Measurements from ENCODE around the gene RGS9.
"Not testable (repeated sequence)": the region's sequence is repeated elsewhere in the genome, so short reads cannot be mapped to it uniquely, and the experiment has no call there.

The RGS9 gene

DNA sequence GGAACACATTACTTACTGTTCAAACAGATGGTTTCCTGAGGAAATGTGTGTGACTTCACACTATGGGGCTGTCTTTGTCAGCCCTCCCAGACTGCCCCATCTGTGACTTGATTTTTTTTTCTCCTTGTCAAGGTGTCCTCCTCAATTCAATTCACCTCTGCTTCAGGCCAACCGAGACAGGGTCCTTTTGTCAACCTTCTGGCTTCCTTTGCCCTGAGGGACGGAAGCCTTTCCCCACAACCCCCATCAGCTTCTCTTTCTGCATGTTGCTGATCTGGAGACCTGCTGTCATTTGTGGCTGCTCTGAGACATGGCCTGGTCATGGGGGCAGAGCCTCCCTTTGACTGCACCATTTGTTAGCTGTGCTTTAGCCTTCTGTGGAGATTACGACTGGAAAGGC is 21.3 kb upstream of the RGS9 start:
- DNase-seq (ENCODE audit: low read depth in 2 of 2): no peak

DNA sequence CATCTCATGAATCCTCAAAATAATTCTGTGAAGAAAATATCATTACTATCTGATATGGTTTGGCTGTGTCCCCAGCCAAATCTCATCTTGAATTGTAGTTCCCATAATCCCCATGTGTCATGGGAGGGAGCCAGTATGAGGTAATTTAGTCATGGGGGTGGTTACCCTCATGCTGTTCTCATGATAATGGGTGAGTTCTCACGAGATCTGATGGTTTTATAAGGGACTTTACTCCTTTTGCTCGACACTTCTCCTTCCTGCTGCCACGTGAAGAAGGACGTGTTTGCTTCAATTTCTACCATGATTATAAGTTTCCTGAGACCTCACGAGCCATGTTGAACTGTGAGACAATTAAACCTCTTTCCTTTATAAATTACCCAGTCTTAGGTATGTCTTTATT is 20.7 kb upstream of the RGS9 start:
- not testable (repeated sequence) for DNase-seq (ENCODE audit: low read depth in 2 of 2)

DNA sequence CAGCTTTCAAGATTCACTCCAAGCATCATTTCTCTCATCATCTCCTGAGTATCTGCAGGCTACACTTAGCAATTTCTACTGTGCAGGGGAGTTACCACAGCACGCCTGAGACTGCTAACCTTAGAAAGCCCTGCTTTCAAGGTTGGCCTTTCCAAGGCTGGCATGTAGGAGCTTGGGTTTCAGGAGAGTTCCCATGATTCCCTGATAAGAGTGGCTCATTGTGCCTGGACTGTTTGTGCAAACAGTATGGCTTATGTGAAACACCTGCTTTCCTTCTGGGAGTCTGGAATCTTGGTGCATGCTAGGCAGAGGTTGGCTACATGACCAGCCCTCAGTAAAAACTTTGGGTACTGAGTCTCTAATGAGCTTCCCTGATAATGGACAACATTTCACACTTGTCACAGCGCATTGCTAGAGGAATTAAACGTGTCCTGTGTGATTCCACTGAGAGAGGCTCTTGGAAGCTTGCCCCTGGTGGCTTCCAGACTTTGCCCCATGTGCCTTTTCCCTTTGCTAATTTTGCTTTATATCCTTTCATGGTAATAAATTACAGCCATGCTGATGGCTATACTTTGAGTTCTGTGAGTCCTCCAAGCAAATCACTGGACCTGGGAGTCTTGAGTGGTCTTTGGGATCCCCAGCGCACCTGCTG is 19.7 kb upstream of the RGS9 start:
- no peak for DNase-seq (ENCODE audit: low read depth in 2 of 2)

- no peak for DNase-seq (ENCODE audit: low read depth in 2 of 2)
Observed at GRCh38 chr17:65121368-65121767, 15.8 kb upstream of the RGS9 start.

DNA sequence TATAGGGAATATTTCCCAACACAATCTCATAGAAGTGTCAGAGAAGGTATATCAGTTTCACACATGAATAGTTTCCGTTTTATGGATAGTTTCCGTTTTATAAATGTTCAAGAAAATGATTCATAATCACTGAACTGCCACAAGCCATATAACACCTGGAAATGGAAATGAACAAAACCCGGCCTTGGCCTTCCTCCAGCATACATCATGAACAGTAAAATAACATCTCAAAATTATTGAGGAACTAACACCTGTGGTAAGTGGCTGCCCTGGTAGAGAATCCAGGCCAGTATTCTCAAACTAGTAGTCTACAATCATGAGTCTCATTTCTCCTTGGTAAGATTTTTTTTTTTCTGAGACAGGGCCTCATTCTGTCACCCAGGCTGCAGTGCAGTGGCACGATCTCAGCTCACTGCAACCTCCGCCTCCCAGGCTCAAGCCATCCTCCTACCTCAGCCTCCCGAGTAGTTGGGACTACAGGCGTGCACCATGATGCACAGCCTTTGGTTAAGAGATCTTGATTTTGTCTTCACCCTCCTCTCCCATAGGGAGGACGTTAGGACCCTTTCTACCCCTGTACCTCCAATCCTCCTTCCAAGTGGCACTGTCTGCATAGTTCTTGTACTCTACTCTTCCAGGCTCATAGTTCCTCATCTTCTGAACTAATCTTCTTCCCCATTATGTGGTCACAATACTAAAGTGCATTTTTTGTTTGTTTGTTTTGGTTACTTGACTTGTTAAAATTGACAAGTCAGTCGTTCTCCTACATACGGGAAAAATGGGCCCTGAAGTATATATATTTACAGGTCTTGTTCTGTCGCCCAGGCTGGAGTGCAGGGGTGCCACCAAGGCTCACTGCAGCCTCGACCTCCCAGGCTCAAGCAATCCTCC is 15.0 kb upstream of the RGS9 start:
- DNase-seq (ENCODE audit: low read depth in 2 of 2): no peak

- peak; percentile 70 to 75 for DNase-seq (ENCODE audit: low read depth in 2 of 2)
Observed at GRCh38 chr17:65122836-65123756, 14.1 kb upstream of the RGS9 start.

DNA sequence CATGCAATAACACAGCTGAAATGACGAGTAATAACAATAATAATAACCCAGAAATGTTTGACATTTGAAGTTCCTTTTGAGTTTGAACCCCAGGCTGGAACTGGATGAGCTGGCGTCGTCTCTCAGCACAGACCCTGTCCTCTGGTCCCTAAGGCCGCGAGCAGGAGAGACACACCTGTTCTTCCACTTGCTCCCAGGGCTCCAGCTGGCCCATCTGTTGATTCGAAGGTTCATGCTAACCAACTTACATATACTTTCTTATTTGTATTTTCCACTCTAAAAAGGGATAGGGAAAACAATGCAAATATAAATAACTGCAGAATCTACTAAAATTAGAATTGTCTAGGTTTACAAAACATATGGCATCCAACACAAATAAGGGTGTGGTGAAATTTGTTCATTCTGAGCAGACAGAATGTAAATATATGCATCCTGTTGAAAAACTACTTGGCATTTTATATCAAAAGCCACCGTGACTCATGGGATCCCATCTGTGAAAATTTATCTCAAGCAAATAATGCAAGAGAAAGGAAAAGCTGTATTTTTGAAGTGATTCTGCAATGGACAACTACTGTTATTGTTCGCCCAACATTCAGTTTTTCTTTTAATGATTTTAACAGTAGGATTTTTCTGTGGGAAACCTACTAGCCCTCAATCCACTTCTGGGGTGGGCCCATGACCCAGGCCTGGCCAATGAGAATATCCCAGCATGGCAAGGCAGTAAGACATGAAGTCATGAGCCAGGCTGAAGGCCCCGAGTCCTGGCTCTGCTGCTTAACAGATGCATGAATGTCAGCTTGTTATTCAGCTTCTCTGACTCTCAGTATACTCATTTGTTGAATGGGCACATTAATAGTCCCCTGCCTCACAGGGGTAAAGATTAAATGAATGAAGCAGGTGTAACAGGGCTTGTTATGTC is 13.2 kb upstream of the RGS9 start:
- DNase-seq (ENCODE audit: low read depth in 2 of 2): no peak

DNA sequence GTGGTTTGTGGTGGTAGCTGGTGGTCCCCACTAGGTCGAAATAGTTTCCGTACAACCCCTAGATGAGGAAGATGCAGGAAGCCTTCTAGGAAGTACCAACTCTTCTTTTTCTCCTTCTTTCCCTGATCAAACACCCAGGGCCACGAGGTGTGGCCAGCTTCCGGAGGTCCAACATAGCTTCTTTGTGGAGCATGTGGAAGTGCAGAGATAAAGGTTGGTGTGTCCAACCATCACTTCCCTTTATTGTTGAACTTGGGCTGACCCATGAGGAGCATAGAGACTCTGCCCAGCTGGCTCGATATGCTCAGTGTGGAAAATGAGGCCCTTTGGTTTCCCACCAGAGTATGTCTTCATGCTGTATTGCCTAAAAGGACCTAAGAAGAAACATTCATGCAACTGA is 6.3 kb upstream of the RGS9 start:
- DNase-seq (ENCODE audit: low read depth in 2 of 2): no peak

DNA sequence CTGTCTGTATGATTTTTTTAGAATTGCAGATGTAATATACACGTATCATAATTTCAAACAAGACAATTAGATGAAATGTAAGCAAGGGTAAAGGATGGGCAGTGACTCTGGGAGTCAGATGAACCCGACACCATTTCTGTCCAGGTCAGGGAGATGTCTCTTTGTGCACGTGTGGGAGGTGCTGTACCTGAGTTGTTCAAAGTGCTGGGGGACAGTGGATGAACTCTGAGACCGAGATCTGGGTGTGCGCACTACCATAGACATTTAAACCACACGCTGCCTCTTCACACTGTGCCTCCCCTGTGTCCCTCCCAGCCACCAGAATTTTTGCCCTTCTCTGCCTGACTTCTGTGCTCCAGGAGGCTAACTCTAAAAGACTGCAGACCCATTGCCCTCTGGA is 5.9 kb upstream of the RGS9 start:
- DNase-seq (ENCODE audit: low read depth in 2 of 2): no peak

DNA sequence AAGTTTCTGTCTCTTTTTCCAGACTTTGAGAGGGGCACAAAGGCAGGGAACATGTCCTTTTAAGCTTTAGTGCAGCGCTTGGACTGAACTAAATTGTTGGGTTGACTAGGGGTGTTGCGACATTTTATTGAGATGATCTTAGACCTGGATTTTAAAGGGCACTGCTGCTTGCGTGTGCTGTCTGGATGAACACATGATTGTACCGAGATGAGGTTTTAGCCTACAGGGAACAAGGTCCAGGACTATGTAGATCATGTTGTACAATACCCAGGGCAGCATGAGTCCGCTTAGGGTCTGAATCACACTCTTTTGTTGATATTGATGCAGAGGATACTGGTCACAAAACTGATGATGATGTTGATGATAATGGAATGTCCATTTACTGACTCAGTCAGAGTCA is 5.2 kb upstream of the RGS9 start:
- no peak for DNase-seq (ENCODE audit: low read depth in 2 of 2)

DNA sequence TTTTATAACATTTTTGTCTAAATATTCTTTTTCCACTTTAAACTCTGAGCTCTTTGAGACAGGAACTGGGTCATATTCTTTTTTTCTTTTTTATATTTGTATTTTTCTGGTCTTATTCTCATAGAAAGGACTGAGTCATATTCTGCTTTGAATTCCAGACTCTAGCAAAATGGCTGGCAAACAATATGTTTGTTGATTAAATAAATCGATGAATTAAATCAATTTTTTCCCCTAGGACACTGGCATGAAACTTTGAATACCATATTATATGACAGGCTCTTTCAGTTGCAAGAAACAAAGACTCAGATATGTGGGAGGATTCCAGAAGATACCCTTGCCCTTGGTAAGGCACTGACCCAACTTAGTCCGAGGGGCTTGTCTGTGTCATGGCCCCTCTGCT is 3.1 kb upstream of the RGS9 start:
- DNase-seq (ENCODE audit: low read depth in 2 of 2): no peak

DNA sequence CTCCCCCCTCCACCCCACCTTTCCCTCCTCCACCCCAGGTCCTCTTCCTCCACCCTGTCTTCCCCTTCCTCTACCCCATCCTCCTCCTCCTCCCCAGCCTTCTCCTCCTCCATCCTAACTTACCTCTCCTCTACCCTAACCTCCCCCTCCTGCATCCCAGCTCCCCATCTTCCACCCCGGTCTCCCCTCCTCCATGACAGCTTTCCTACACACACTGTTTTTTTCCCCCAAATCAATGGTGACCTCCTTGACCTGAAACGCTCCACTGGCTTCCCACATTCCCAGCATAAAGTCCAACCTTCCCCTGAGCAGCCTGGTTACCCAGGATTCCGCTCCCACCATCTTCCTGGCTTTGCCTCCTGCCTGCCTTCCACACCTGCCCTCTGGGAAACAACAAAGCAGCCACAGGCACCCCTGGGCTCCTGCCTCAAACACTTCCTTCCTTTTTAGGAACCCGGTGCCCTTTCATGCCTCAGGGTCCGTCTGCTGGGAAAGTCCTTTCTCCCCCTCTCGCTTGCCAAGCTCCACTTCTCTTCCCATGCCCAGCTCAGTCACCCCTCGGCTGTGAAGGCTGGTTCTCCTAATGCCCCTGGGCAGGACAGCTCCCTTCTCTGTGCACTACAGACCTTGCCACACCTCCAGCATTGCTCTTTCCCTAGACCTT is 2.1 kb downstream of the RGS9 start:
- no peak for DNase-seq (ENCODE audit: low read depth in 2 of 2)

DNA sequence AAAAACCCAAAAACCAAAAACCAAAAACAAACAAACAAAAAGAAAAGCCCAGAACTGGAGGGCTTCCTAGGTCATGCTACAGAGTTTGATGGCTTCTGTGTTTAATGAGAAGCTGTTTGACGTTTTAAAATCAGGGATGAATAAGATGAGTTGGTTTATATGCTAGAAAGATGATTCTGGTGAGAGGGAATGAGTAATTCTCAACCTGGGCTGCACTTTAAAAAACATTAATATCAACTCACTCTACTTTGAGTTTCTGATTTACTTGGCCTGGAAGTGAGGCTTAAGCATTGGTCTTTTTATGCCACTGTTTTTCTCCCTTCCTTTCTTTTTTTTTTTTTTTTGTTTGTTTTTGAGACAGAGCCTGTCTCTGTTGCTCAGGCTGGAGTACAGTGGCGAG is 5.1 kb downstream of the RGS9 start:
- no peak for DNase-seq (ENCODE audit: low read depth in 2 of 2)

DNA sequence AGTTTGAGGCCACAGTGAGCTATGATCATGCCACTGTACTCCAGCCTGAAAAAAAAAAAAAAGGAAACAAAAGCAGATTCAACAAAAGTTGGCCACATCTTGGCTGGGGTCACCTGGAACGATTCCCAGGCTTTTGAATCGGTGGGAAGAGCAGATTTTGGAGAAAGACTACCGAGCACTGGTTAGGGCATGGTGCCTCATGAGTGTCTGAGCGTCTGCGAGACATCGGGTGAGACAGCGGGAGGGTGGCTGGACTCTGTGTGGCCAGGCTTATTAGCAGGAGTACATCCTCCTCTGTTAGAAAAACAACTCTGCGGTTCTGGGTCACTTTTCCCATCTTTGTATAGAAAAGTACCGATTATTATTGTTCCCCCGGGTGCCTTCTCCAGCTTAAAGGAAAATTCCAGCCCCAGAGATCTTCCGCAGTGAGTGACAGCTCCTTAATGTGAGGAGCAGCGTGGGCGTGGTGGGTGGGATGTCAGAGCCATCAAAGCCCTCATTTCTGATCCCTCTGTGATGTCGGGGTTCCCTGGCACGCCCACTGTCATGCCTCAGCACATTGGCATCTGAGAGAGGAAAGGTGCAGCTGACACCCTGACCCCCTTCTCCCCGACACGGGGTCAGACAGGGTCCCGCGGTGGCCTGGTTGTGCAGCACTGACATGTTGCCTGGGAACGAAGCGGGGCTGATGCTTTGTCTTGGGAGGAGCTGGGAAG is 6.9 kb downstream of the RGS9 start:
- DNase-seq (ENCODE audit: low read depth in 2 of 2): no peak

GRCh38 chr17:65145743-65146142 is 8.6 kb downstream of the RGS9 start:
- no peak for DNase-seq (ENCODE audit: low read depth in 2 of 2)

- no peak for DNase-seq (ENCODE audit: low read depth in 2 of 2)
Observed at GRCh38 chr17:65147955-65148354, 10.8 kb downstream of the RGS9 start.

DNA sequence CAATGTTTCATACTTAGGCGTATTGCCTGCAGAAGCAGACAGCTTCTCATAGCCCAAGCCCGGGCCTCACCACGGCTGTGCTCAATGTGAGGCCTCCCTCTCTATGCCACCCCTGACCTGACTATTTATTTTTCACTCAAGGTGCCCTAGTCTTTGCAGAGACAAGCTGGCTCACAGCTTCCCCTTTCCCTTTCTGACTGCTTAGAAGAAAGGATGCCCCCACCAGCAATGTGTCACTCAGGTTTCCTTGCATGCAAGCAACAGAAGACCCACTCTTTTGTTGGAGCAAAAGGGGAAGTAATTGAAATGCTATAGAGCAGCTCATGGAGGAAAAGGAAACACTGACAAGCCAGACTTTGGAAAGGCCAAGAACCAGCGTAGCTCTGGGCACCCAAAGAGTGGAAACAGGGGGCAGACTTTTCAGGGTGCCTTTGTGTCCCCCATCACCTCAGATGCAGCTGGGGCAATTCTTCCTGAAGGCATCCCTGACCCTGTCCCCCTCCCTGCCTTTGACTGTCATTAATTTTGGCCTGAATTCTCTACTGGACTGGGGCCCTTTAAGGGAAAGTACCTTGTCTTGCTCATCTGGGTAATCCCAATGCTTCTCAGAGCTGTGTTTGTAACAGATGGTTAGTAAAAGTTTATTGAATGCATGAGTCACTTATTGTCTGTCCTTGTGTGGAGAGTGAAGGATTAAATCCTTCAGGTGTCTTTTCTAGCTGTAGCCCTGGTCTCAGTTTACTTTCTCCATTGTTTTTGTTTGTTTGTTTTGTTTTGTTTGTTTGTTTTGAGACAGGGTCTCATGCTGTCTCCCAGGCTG is 17.8 kb downstream of the RGS9 start:
- DNase-seq (ENCODE audit: low read depth in 2 of 2): no peak

GRCh38 chr17:65155622-65156021 is 18.5 kb downstream of the RGS9 start:
- no peak for DNase-seq (ENCODE audit: low read depth in 2 of 2)

- DNase-seq (ENCODE audit: low read depth in 2 of 2): no peak
Observed at GRCh38 chr17:65156185-65156834, 19.1 kb downstream of the RGS9 start.
